Hematopoietic multipotent progenitor cell treated with erythropoietin and hydrocortisone succinate and interleukin-3 and kit ligand, for 17 days (in vitro differentiated cells): ENCODE results near the gene KRT8.

Experiments used
- DNase-seq: peaks from one replicate; pipeline ENCODE4 v3.0.0-alpha.2; 2015; ENCODE audit warnings: low spot score

The KRT8 gene

DNA sequence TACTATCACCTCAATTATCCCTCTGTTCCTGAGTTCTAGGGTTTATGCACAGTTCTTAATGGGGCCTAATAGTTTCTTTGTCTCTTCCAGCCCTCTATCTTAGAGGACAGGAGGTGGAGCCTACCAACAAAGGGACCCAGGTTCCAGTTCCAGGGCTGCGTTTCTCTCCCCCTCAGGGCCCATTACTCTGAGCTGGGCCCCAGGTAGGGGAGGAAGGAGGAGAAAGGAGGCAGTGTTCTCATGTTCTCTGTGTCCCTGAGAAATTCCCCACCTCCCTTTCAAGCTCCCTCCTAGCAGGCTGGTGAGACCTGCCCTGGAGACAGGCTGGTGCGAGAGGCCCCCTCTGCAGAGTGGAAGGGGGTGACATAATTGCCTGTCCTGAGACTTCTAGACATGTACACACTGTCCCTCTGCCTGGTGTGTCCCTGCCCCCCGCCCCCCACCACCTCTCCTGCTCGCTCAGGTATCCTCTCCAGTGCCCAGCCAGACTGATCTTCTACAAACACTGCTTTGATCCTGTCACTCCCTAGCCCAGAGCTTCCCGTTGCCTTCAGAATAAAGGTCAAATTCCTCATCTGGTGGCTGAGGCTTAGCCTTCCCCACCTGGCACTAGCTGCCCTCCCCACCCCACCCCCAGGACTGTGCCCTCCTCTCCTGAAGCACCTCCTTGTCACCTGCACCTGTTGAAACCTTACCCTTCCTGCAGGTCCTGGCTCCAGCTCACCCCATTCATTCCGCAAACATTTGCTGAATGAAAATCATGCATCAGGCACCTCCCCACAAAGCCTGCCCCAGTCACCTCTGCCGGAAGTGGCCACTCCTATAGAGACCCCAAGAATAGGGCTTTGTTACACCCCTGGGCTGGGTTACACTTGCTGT, 21.1 kb upstream of the KRT8 start:
- DNase-seq, result no peak

DNA sequence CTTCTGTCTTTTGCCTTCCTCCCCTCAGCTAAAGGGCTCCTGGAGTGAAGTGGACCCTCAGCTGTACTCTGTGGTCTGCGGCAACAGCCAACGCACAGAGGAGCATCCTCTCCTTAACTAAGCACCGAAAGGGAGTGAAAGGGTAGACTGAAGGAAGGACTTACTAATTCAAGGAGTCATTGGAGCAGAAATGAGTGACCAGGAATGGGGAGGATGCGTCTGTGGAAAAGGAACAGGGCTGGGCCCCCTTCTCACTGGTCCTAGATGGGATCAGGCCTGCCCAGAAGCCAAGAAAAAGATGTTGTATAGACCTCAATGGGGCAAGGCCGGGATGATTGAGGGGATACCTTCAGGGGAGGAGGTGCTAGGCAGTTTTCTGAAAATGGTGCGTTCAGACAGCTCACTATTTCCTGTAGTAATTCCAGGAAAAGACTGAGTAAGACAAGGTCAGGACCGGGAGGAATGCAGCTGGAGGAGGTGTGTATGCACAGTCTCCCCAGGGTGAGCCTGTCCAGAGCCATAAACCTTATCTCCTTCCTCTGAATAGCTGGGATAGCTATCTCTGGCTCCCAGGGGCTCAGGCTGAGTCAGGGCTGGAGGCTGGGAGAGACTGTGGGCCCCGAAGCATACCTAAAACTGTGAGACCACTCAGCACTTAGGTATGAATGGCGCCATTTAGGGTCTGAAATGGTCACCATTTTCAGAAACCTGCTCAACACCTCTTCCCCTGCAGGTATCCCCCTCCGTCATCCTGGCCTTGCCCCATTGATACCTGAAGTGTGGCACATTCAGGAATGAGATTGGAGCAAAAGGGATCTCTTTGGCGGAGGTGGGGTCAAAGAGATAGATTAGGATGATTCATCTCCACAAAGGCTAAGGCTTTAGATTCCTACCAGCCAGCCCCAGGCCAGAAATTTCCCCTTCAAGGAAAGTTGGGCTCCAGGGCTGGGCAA, 20.2 kb upstream of the KRT8 start:
- DNase-seq, result no peak

DNA sequence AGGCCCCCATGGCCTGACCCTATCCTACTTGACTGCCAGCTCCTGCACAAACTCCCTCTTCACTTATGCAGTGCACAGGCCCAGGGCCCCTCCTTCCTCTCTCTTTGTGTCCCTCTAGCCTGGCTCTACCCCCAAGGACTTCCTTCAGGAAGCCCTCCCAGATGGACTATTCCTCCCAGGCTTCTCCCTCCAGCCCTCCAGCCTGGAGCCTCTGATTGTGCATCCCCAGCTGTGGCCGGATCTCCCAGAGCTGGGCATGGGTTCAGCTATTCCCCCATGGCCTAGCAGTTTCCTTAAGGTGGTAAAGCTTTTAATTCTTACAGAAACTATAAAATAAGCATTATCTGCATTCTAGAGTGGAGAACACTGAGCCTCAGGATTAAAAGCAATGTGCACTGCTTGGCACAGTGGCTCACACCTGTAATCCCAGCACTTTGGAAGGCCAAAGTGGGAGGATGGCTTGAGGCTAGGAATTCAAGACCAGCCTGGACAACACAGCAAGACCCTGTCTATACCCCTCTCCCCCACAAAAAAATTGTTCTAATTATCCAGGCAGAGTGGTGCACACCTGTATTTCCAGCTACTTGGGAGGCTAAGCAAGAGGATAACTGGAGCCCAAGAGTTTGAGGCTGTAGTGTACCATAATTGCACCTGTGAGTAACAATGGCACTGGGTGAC, 16.8 kb upstream of the KRT8 start:
- DNase-seq, result no peak

DNA sequence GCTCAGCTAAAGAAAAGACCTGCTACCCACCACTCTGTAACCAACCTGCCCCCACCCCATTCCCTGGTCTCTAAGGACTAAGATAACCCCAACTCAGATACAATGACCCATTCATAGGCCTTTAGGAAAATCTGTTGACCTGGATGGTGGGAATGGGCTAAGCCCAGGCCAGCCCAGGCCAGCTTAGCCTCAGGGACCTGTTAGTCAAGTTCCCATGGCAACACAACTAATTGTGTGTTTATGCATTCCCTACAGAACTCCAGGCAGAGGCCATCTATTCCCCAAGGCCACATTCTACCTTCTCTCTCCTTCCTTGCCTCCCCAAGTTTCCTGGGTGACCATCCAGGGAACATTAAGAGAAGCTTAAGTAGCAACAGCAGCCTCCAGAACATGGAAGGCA, 16.1 kb upstream of the KRT8 start:
- no peak for DNase-seq

DNA sequence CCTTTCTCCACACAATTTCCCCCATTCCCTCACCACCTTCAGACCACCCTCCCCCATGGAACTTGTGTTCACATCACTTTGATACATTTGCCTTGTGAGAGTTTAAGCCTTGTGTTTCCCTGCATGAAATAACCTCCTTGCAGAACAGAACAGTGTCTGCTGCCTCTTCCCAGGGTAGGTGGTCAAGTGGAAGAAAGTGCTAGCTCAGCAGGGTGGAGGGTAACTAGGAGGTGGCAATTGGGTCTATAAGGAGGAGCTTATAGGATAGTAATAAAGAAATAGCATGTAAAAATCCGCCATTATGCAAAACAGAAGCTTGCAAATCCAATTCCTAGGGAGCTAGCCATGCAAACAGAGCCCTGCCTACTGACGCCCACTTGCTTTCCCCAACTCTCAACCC, 13.9 kb upstream of the KRT8 start:
- no peak for DNase-seq

- DNase-seq, result no peak
Measured at GRCh38 chr12:52918351-52918750, 13.5 kb upstream of the KRT8 start.

DNA sequence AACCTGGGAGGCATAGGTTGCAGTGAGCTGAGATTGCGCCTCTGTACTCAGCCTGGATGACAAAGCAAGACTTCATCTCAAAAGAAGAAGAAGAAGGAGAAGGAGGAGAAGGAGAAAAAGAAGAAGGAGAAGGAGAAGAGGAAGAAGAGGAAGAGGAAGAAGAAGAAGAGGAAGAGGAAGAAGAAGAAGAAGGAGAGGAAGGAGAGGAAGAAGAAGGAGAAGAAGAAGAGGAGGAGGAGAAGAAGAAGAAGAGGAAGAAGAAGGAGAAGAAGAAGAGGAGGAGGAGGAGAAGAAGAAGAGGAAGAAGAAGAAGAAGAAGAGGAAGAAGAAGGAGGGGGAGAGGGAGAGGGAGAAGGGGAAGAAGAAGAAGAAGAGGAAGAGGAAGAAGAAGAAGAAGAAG, 12.9 kb upstream of the KRT8 start:
- no peak for DNase-seq

DNA sequence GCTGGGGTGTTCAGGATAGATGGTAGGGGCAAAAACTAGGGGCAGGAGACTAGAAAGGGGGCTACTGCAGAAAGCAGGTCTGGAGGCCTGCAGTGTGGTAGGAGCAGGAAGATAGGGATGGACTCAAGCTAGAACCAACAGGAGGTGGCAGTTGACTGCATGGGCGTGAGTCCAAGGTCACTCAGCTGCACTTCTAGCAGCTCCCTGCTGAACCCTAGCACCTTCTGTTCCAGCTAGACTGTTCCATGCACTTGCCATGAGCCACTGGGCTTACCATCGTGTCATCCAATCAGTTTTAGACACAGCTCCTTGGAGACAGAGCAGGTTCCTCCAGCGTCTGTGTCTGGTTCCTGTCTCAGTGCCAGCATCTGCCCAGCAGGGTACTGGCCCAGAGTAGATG, 11.3 kb upstream of the KRT8 start:
- DNase-seq, result no peak

GRCh38 chr12:52915637-52916036, 10.8 kb upstream of the KRT8 start:
- DNase-seq, result no peak

- no peak for DNase-seq
Measured at GRCh38 chr12:52914576-52915121, 9.8 kb upstream of the KRT8 start.

DNA sequence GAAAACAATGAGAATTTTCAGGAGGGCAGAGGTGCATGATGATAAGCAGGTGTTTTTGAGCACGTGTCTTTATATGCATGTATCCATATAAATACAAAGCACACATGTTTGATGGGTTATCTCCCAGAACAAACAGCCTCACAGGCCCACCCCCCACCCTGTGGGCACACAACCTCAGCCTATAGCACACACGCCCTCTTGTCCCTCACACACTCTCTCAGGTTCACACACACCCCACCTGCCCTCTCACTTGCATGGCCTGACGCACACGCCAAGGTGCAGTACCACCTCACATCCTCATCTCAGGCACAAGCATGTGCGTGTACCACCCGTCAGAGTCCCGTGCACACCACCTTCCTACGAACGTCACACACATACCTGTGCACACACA, 8.6 kb upstream of the KRT8 start:
- DNase-seq, result no peak

DNA sequence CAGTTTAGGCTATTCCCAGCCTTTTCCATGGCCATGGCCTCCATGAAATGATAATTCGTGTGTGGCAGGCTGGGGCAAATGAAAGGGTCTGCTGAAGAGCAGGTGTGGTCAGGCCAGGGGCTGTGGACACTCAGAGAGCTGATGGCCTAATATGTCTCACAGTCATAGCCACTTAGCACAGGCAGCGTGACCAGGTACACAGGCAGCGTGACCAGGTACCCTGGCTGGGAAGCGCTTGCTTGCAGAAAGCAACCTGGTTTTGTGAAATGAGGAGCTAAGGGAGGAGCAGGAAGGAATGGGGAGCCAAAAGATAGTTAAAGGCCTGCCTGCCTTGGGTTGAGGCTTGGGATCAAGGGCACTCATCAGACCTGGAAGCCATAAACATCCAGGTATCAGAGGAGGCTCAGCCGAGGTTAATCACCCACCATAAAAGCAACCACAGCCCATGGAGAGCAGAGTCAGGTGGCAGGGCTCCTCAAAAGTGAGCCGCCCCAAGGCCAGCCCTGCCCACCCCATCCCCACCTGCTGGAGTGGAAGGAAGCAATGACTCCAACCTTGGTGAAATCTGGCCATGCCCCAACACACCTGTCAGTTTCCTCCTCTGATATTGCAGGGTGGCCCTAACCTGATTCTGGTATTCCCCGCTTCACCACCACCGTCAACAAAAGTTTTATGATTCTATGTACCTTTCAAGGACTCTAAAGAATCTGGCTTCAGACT, 8.0 kb upstream of the KRT8 start:
- no peak for DNase-seq

DNA sequence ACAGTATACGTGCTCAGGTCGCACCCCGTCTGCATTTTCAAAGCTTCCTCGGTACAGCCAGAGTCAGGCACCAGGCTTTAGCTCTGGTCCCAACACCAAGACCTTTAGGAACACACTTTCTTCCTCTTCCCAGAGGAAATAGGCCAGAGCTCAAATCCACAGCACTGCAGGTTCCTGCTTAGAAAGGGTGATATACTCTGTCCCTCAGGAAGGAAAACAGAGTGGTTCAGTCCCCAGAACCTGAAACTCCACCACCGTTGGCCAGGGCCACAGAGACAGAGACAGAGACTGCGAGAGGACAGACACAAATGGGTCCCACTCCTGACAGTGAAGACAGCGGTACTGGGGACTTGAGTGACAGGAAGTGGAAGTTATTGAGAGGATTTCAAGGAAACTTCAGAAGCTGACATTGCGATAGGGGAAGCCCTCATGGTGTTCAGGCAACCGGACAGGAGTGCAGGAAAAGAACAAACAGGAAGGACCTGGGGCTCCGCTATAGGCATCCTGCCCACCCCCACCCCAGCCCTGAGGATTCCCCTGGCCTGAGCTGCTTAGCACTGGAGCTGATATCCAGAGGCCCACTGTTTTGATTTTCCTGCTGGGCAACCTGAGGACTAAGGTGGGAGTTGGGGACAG, 5.5 kb upstream of the KRT8 start:
- no peak for DNase-seq

GRCh38 chr12:52909796-52910195, 4.9 kb upstream of the KRT8 start:
- no peak for DNase-seq

- DNase-seq, result no peak
Measured at GRCh38 chr12:52909331-52909730, 4.5 kb upstream of the KRT8 start.

- DNase-seq, result no peak
Measured at GRCh38 chr12:52907092-52907810, 2.4 kb upstream of the KRT8 start.

GRCh38 chr12:52906191-52906601, 1.3 kb upstream of the KRT8 start:
- DNase-seq, result no peak

DNA sequence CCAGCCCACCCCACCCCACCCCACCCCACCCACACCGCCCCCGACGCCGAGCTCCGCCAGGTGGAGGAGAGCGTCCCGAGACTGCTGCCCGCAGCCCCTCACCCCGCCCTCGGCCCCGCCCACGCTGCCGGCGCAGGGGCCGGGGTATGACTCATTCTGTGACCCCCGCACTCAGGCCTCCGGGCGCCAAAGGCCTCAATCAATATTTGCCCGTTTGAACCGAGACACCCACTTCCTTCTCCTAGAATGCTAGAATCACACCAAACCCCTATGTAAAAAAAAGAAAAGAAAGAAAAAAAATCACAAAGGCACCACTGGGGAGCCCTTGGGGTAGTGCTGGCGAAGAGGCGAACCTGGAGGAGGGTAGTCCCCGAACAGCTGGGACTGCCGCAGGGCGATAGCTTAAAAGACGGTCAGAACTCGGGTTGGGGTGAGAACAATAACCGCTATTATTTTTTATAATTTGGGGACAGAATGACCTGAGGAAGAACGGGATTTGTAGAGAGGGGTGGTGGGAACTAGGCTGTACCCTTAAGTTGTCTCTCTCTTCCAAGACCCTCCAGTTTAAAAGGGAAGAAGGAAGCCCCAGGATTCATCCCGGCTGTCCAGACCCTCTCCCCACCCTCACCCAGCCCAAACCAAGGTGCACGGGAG, 894 bp downstream of the KRT8 start:
- DNase-seq, result no peak

DNA sequence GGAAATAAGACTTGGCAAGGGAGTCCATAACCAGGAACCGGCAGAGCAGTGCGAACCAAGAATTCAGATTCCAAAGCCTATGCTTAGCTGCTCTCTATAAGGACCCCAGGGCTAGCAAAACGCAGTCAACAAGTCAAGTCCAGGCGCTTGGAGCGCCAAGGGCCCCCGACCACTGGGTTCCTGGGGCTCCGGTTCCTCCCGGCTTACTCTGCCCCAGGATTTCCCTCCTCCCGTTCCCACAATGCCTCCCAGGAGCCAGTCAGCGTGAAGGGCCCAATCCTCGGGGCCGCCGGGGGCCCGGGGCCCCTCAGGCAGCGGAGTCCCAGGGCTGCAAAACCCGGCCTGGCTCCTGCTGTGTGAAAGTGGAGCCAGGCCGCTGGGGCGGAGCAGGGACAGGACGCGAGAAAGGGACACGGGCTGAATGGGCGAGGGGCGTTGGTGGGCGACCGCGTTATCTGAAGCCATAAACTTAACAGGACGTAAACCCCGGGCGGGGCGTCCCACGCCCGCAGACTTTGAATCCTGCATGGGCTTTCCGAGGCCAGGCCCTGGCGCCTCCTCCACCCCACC, 1.5 kb downstream of the KRT8 start:
- no peak for DNase-seq
